Mesenchymal stem cell (in vitro differentiated cells and primary cell): ENCODE measurements around the gene HS2ST1.

Source experiments
- DNase-seq: peaks from one replicate; pipeline ENCODE4 v3.0.0-alpha.2; 2013
- H2AFZ ChIP-seq: one replicate; pipeline ENCODE4 v1.6.1; 2013; ENCODE audit warnings: low read depth, mild to moderate bottlenecking, control low read depth, inconsistent platforms, low read length, moderate library complexity
- H2AK5ac ChIP-seq: 2 replicates; pipeline ENCODE4 v1.6.1; 2013; ENCODE audit warnings: low read length, moderate library complexity, mild to moderate bottlenecking, inconsistent platforms; ENCODE audit not compliant: severe bottlenecking
- H2BK120ac ChIP-seq: one replicate; pipeline ENCODE4 v1.6.1; 2013; ENCODE audit warnings: low read depth, mild to moderate bottlenecking, inconsistent platforms, low read length, moderate library complexity
- H2BK12ac ChIP-seq, 2 experiments: one replicate each; pipeline ENCODE4 v1.6.1; 2013; ENCODE audit warnings: inconsistent platforms in 2 of 2, low read length in 2 of 2, mild to moderate bottlenecking in 2 of 2, moderate library complexity in 2 of 2, control low read depth in 1 of 2
- H2BK15ac ChIP-seq: one replicate; pipeline ENCODE4 v1.6.1; 2013; ENCODE audit warnings: mild to moderate bottlenecking, low read depth, inconsistent platforms; ENCODE audit not compliant: poor library complexity, severe bottlenecking
- H2BK5ac ChIP-seq: 2 replicates; pipeline ENCODE4 v1.6.1; 2013; ENCODE audit warnings: low read depth, mild to moderate bottlenecking, low read length, control low read depth, inconsistent platforms; ENCODE audit not compliant: poor library complexity, severe bottlenecking
- H3K14ac ChIP-seq, 2 experiments: one replicate each; pipeline ENCODE4 v1.6.1; 2013; ENCODE audit warnings: inconsistent platforms in 2 of 2, low read length in 2 of 2, control low read depth in 1 of 2, mild to moderate bottlenecking in 1 of 2, moderate library complexity in 1 of 2
- H3K18ac ChIP-seq, 2 experiments: one replicate each; pipeline ENCODE4 v1.6.1; 2013; ENCODE audit warnings: inconsistent platforms in 2 of 2, low read length in 2 of 2, control low read depth in 1 of 2, low read depth in 1 of 2, mild to moderate bottlenecking in 1 of 2
- H3K23ac ChIP-seq, 2 experiments: one replicate each; pipeline ENCODE4 v1.6.1; 2013; ENCODE audit warnings: inconsistent platforms in 2 of 2, low read length in 2 of 2, mild to moderate bottlenecking in 2 of 2, moderate library complexity in 2 of 2, control low read depth in 1 of 2
- H3K27ac ChIP-seq: 2 replicates; pipeline ENCODE4 v1.5.1; 2013; ENCODE audit warnings: mild to moderate bottlenecking, moderate library complexity, low read length, control low read depth, inconsistent platforms; ENCODE audit not compliant: poor library complexity, severe bottlenecking
- H3K27me3 ChIP-seq, 2 experiments: 2 replicates each; pipeline versions ENCODE4 v1.6.1 to v1.7.0; 2013; ENCODE audit warnings: low read length in 2 of 2, mild to moderate bottlenecking in 2 of 2, moderate library complexity in 2 of 2, control low read depth in 1 of 2, inconsistent platforms in 1 of 2; ENCODE audit not compliant: control insufficient read depth in 1 of 2, insufficient read depth in 1 of 2
- H3K36me3 ChIP-seq, 2 experiments: 2 replicates each; pipeline versions ENCODE4 v1.6.1 to v1.7.0; 2013; ENCODE audit warnings: low read length in 2 of 2, control low read depth in 1 of 2, inconsistent platforms in 1 of 2, low read depth in 1 of 2, mild to moderate bottlenecking in 1 of 2; ENCODE audit not compliant: insufficient read depth in 2 of 2, control insufficient read depth in 1 of 2
- H3K4ac ChIP-seq, 2 experiments: one replicate each; pipeline ENCODE4 v1.6.1; 2013; ENCODE audit warnings: inconsistent platforms in 2 of 2, low read length in 2 of 2, mild to moderate bottlenecking in 2 of 2, moderate library complexity in 2 of 2, control low read depth in 1 of 2, low read depth in 1 of 2
- H3K4me1 ChIP-seq: 2 replicates; pipeline ENCODE4 v1.6.1; 2013; ENCODE audit warnings: low read depth, low read length, control low read depth; ENCODE audit not compliant: control insufficient read depth, insufficient read depth
- H3K4me2 ChIP-seq: 2 replicates; pipeline ENCODE4 v1.6.1; 2013; ENCODE audit warnings: low read length, mild to moderate bottlenecking, inconsistent platforms; ENCODE audit not compliant: poor library complexity, severe bottlenecking
- H3K4me3 ChIP-seq, 2 experiments: 2 replicates each; pipeline versions ENCODE4 v1.5.1 to v1.7.0; 2013; ENCODE audit warnings: low read length in 2 of 2, mild to moderate bottlenecking in 2 of 2, control low read depth in 1 of 2, low read depth in 1 of 2; ENCODE audit not compliant: insufficient read depth in 1 of 2
- H3K79me1 ChIP-seq: replicated peaks from 2 replicates; pipeline ENCODE4 v1.6.1; 2013; ENCODE audit warnings: mild to moderate bottlenecking, control low read depth, low read length, inconsistent platforms; ENCODE audit not compliant: poor library complexity, severe bottlenecking
- H3K9ac ChIP-seq: 2 replicates; pipeline ENCODE4 v1.7.0; 2013; ENCODE audit warnings: mild to moderate bottlenecking, low read length, moderate library complexity
- H3K9me3 ChIP-seq: 2 replicates; pipeline ENCODE4 v1.7.0; 2013; ENCODE audit warnings: mild to moderate bottlenecking, low read length; ENCODE audit not compliant: control insufficient read depth
- H4K8ac ChIP-seq: one replicate; pipeline ENCODE4 v1.6.1; 2013; ENCODE audit warnings: inconsistent platforms, mild to moderate bottlenecking, low read length, moderate library complexity
- H4K91ac ChIP-seq: one replicate; pipeline ENCODE4 v1.6.1; 2013; ENCODE audit warnings: mild to moderate bottlenecking, low read length, inconsistent platforms
- WGBS: methylation state at CpG from one replicate; pipeline ENCODE4 v1.1.7; 2013; ENCODE audit warnings: mixed read lengths; 5-methylcytosine and 5-hydroxymethylcytosine counted together

Gene HS2ST1

GRCh38 chr1:86914998-86915736, 732 bp downstream of the HS2ST1 start:
- Histone ChIP-seq H2BK12ac (peak overlapping the region in 1 of 2 experiments; percentile 64), H3K4me2 (peak overlapping the region; percentile 91), H2BK120ac (peak overlapping the region; percentile 27), H3K9me3 (no peaks in the 10 kb centered on the region), H2AK5ac (no peak overlapping the region), H3K36me3 (peaks cover 2 to 3% of the 10 kb centered on the region in 2 experiments), H3K79me1 (peaks cover 3% of the 10 kb centered on the region), H3K27ac (no peak overlapping the region), H2AFZ (peak overlapping the region; percentile 81), H3K18ac (peak overlapping the region; percentile 37 to 89), H4K91ac (no peak overlapping the region), H3K14ac (peak overlapping the region in 1 of 2 experiments; percentile 95), H2BK15ac (peak overlapping the region; percentile 99), H3K23ac (peak overlapping the region in 1 of 2 experiments; percentile 99), H3K4me1 (peaks cover 5% of the 10 kb centered on the region), H3K9ac (peak overlapping the region; percentile 95), H3K4ac (peak overlapping the region in 1 of 2 experiments; percentile 57), H3K4me3 (peak overlapping the region; percentile 83 to 99), H3K27me3 (no peaks in the 10 kb centered on the region), H4K8ac (no peak overlapping the region), H2BK5ac (no peak overlapping the region)
- DNase-seq, result peak; percentile 75
- WGBS, result under 1% methylated on average over 43 of the region's 43 CpGs

- H2BK15ac ChIP-seq, result no peak overlapping the region
- peak overlapping the region; percentile 83 to 99 for H3K4me3 ChIP-seq
- H3K4me1 ChIP-seq, result peaks cover 5% of the 10 kb centered on the region
- no peak for DNase-seq
- no peak overlapping the region for H2BK5ac ChIP-seq
- no peak overlapping the region for H3K4ac ChIP-seq
- no peak overlapping the region for H3K14ac ChIP-seq
- no peaks in the 10 kb centered on the region for H3K27me3 ChIP-seq
- H3K9me3 ChIP-seq, result no peaks in the 10 kb centered on the region
- H3K23ac ChIP-seq, result no peak overlapping the region
- H2AFZ ChIP-seq, result no peak overlapping the region
- H2BK120ac ChIP-seq, result no peak overlapping the region
- H2BK12ac ChIP-seq, result no peak overlapping the region
- peak overlapping the region; percentile 95 for H3K9ac ChIP-seq
- no peak overlapping the region for H3K18ac ChIP-seq
- H4K91ac ChIP-seq, result no peak overlapping the region
- WGBS, result under 1% methylated on average over 14 of the region's 14 CpGs
- H4K8ac ChIP-seq, result peak overlapping the region; percentile 17
- no peak overlapping the region for H2AK5ac ChIP-seq
- H3K4me2 ChIP-seq, result peak overlapping the region; percentile 91
- H3K27ac ChIP-seq, result no peak overlapping the region
- H3K36me3 ChIP-seq, result no peaks in the 10 kb centered on the region
- peaks cover 3% of the 10 kb centered on the region for H3K79me1 ChIP-seq
These were observed 1.4 kb downstream of the HS2ST1 start for GRCh38 chr1:86915737-86916235.

GRCh38 chr1:86916752-86917151, 2.3 kb downstream of the HS2ST1 start:
- no CpG with 5 or more reads among the region's 1 CpG for WGBS
- Histone ChIP-seq H4K91ac (no peak overlapping the region), H3K4ac (no peak overlapping the region), H3K79me1 (peaks cover 6% of the 10 kb centered on the region), H2BK15ac (no peak overlapping the region), H2BK5ac (no peak overlapping the region), H3K9me3 (no peaks in the 10 kb centered on the region), H3K4me3 (peak overlapping the region in 1 of 2 experiments; percentile 99), H3K4me1 (peaks cover 4% of the 10 kb centered on the region), H3K4me2 (no peak overlapping the region), H3K27me3 (no peaks in the 10 kb centered on the region), H3K18ac (no peak overlapping the region), H4K8ac (no peak overlapping the region), H3K27ac (no peak overlapping the region), H3K36me3 (no peaks in the 10 kb centered on the region), H3K23ac (no peak overlapping the region), H2BK12ac (no peak overlapping the region), H2AFZ (no peak overlapping the region), H3K14ac (no peak overlapping the region), H2AK5ac (no peak overlapping the region), H2BK120ac (no peak overlapping the region), H3K9ac (peak overlapping the region; percentile 95)
- no peak for DNase-seq

- Histone ChIP-seq H3K23ac (no peak overlapping the region), H2BK5ac (no peak overlapping the region), H3K9ac (no peak overlapping the region), H3K4ac (no peak overlapping the region), H3K9me3 (peaks cover 14% of the 10 kb centered on the region), H2AFZ (no peak overlapping the region), H3K79me1 (peaks cover 23% of the 10 kb centered on the region), H3K14ac (no peak overlapping the region), H3K36me3 (peaks cover 0 to 4% of the 10 kb centered on the region in 2 experiments), H3K4me2 (no peak overlapping the region), H2BK15ac (no peak overlapping the region), H4K8ac (no peak overlapping the region), H2AK5ac (no peak overlapping the region), H3K4me3 (no peak overlapping the region), H4K91ac (no peak overlapping the region), H3K4me1 (no peaks in the 10 kb centered on the region), H3K27ac (no peak overlapping the region), H2BK120ac (no peak overlapping the region), H2BK12ac (no peak overlapping the region), H3K27me3 (no peaks in the 10 kb centered on the region), H3K18ac (no peak overlapping the region)
- WGBS, result no CpG with 5 or more reads among the region's 1 CpG
- no peak for DNase-seq
These were observed 8.0 kb downstream of the HS2ST1 start for GRCh38 chr1:86922445-86922844.
